Loucy (cell line): ENCODE measurements around the gene FER.

ENCODE experiments used
- EZH2phosphoT487 ChIP-seq: fragments of 200-600 bp; IDR thresholded peaks from 2 replicates; pipeline ENCODE4 v1.6.1; 2018; ENCODE audit warnings: antibody characterized with exemption, mild to moderate bottlenecking, moderate library complexity, borderline replicate concordance
- TF ChIP-seq, protein P1 (sequence below): fragments of 200-600 bp; sonication (generic); conservative IDR thresholded peaks from 2 replicates; pipeline ENCODE4 v1.5.1; 2014; ENCODE audit warnings: mild to moderate bottlenecking, antibody characterized with exemption, low read length

DNA sequence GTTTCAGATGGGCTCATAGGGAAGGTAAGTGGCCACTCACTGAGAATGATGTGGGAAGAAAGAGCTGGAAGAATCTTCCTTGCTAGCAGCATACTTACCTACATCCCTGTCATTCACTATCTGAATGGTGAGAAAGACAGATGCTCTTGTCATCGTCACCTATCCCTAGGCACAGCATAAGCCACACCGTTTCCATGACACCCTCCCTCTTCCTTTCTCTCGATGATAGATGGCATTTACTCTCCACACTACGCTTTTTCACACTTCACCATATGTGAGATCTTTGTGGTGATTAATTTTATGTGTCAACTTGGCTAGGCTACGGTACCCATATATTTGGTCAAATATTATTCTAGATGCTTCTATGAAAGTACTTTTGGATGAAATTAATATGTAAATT is 44.4 kb upstream of the FER start:
- TF ChIP-seq, protein P1, sequence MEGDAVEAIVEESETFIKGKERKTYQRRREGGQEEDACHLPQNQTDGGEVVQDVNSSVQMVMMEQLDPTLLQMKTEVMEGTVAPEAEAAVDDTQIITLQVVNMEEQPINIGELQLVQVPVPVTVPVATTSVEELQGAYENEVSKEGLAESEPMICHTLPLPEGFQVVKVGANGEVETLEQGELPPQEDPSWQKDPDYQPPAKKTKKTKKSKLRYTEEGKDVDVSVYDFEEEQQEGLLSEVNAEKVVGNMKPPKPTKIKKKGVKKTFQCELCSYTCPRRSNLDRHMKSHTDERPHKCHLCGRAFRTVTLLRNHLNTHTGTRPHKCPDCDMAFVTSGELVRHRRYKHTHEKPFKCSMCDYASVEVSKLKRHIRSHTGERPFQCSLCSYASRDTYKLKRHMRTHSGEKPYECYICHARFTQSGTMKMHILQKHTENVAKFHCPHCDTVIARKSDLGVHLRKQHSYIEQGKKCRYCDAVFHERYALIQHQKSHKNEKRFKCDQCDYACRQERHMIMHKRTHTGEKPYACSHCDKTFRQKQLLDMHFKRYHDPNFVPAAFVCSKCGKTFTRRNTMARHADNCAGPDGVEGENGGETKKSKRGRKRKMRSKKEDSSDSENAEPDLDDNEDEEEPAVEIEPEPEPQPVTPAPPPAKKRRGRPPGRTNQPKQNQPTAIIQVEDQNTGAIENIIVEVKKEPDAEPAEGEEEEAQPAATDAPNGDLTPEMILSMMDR: no peak
- no peak for TF ChIP-seq EZH2phosphoT487
